T-helper 2 cell treated with Interferon-gamma antibody and Interleukin-4, amounts not matched to agents 5 μg/mL and 100 μg/mL, for 36 hours (primary cell): Measurements from ENCODE around the gene WWTR1.

Experiments used
- DNase-seq: peaks from one replicate; pipeline ENCODE4 v3.0.0; 2021; ENCODE audit warnings: low spot score
- H3K27ac Mint-ChIP-seq: one replicate; pipeline ENCODE4 v1.8.0; 2021; ENCODE audit warnings: mild to moderate bottlenecking, mixed read lengths
- H3K27me3 Mint-ChIP-seq: one replicate; pipeline ENCODE4 v1.8.0; 2021; ENCODE audit warnings: low read depth, mixed read lengths
- H3K36me3 Mint-ChIP-seq: one replicate; pipeline ENCODE4 v1.8.0; 2021; ENCODE audit warnings: low read depth, mixed read lengths
- H3K4me1 Mint-ChIP-seq: one replicate; pipeline ENCODE4 v1.8.0; 2021; ENCODE audit warnings: low read depth, mixed read lengths
- H3K4me3 Mint-ChIP-seq: one replicate; pipeline ENCODE4 v1.8.0; 2022; ENCODE audit warnings: mild to moderate bottlenecking, moderate library complexity, mixed read lengths
- H3K9me3 Mint-ChIP-seq: one replicate; pipeline ENCODE4 v1.8.0; 2021; ENCODE audit warnings: mixed read lengths

WWTR1 gene

GRCh38 chr3:149604125-149604875 is 53.5 kb downstream of the WWTR1 start:
- peaks cover 11% of the 10 kb centered on the region for H3K27me3 Mint-ChIP-seq
- H3K36me3 Mint-ChIP-seq = no peaks in the 10 kb centered on the region
- no peaks in the 10 kb centered on the region for H3K9me3 Mint-ChIP-seq
- no peak for DNase-seq
- H3K4me3 Mint-ChIP-seq = no peak overlapping the region
- H3K4me1 Mint-ChIP-seq = no peaks in the 10 kb centered on the region
- no peak overlapping the region for H3K27ac Mint-ChIP-seq

GRCh38 chr3:149603126-149604074 is 54.4 kb downstream of the WWTR1 start:
- no peak overlapping the region for H3K27ac Mint-ChIP-seq
- no peak overlapping the region for H3K4me3 Mint-ChIP-seq
- H3K27me3 Mint-ChIP-seq = peaks cover 14% of the 10 kb centered on the region
- no peaks in the 10 kb centered on the region for H3K9me3 Mint-ChIP-seq
- H3K36me3 Mint-ChIP-seq = no peaks in the 10 kb centered on the region
- H3K4me1 Mint-ChIP-seq = no peaks in the 10 kb centered on the region
- DNase-seq = no peak

- Mint-ChIP-seq H3K27ac (no peak overlapping the region), H3K4me3 (no peak overlapping the region), H3K27me3 (peaks cover 14% of the 10 kb centered on the region), H3K9me3 (no peaks in the 10 kb centered on the region), H3K36me3 (no peaks in the 10 kb centered on the region), H3K4me1 (no peaks in the 10 kb centered on the region)
- no peak for DNase-seq
Observed at GRCh38 chr3:149600634-149601033, 57.2 kb downstream of the WWTR1 start.

- H3K27me3 Mint-ChIP-seq = peaks cover 14% of the 10 kb centered on the region
- no peaks in the 10 kb centered on the region for H3K36me3 Mint-ChIP-seq
- DNase-seq = no peak
- H3K9me3 Mint-ChIP-seq = no peaks in the 10 kb centered on the region
- H3K4me3 Mint-ChIP-seq = no peak overlapping the region
- no peaks in the 10 kb centered on the region for H3K4me1 Mint-ChIP-seq
- no peak overlapping the region for H3K27ac Mint-ChIP-seq
Observed at GRCh38 chr3:149599236-149599635, 58.6 kb downstream of the WWTR1 start.

GRCh38 chr3:149596134-149596770 is 61.6 kb downstream of the WWTR1 start:
- Mint-ChIP-seq H3K9me3 (no peaks in the 10 kb centered on the region), H3K4me1 (no peaks in the 10 kb centered on the region), H3K27ac (no peak overlapping the region), H3K4me3 (no peak overlapping the region), H3K36me3 (no peaks in the 10 kb centered on the region), H3K27me3 (peaks cover 9% of the 10 kb centered on the region)
- no peak for DNase-seq

GRCh38 chr3:149593418-149594160 is 64.2 kb downstream of the WWTR1 start:
- no peak for DNase-seq
- H3K27me3 Mint-ChIP-seq = peaks cover 15% of the 10 kb centered on the region
- H3K4me1 Mint-ChIP-seq = peaks cover 2% of the 10 kb centered on the region
- no peaks in the 10 kb centered on the region for H3K36me3 Mint-ChIP-seq
- no peak overlapping the region for H3K27ac Mint-ChIP-seq
- H3K9me3 Mint-ChIP-seq = no peaks in the 10 kb centered on the region
- no peak overlapping the region for H3K4me3 Mint-ChIP-seq

GRCh38 chr3:149592758-149593240 is 65.0 kb downstream of the WWTR1 start:
- no peaks in the 10 kb centered on the region for H3K36me3 Mint-ChIP-seq
- H3K4me3 Mint-ChIP-seq = no peak overlapping the region
- H3K27ac Mint-ChIP-seq = no peak overlapping the region
- H3K4me1 Mint-ChIP-seq = peaks cover 2% of the 10 kb centered on the region
- H3K27me3 Mint-ChIP-seq = peaks cover 18% of the 10 kb centered on the region
- no peak for DNase-seq
- no peaks in the 10 kb centered on the region for H3K9me3 Mint-ChIP-seq

- no peak overlapping the region for H3K4me3 Mint-ChIP-seq
- H3K4me1 Mint-ChIP-seq = peaks cover 2% of the 10 kb centered on the region
- peaks cover 33% of the 10 kb centered on the region for H3K27me3 Mint-ChIP-seq
- no peaks in the 10 kb centered on the region for H3K36me3 Mint-ChIP-seq
- no peaks in the 10 kb centered on the region for H3K9me3 Mint-ChIP-seq
- H3K27ac Mint-ChIP-seq = no peak overlapping the region
- DNase-seq = no peak
Observed at GRCh38 chr3:149590691-149591441, 67.0 kb downstream of the WWTR1 start.

- Mint-ChIP-seq H3K4me3 (no peak overlapping the region), H3K4me1 (peaks cover 4% of the 10 kb centered on the region), H3K36me3 (no peaks in the 10 kb centered on the region), H3K9me3 (no peaks in the 10 kb centered on the region), H3K27me3 (peaks cover 40% of the 10 kb centered on the region), H3K27ac (no peak overlapping the region)
- no peak for DNase-seq
Observed at GRCh38 chr3:149589332-149589731, 68.5 kb downstream of the WWTR1 start.

GRCh38 chr3:149588909-149589308 is 68.9 kb downstream of the WWTR1 start:
- H3K4me1 Mint-ChIP-seq = peaks cover 4% of the 10 kb centered on the region
- no peaks in the 10 kb centered on the region for H3K36me3 Mint-ChIP-seq
- H3K27ac Mint-ChIP-seq = no peak overlapping the region
- peaks cover 45% of the 10 kb centered on the region for H3K27me3 Mint-ChIP-seq
- no peaks in the 10 kb centered on the region for H3K9me3 Mint-ChIP-seq
- no peak overlapping the region for H3K4me3 Mint-ChIP-seq
- DNase-seq = no peak

GRCh38 chr3:149587383-149587782 is 70.4 kb downstream of the WWTR1 start:
- Mint-ChIP-seq H3K36me3 (no peaks in the 10 kb centered on the region), H3K4me1 (peaks cover 4% of the 10 kb centered on the region), H3K4me3 (no peak overlapping the region), H3K27me3 (peaks cover 45% of the 10 kb centered on the region), H3K9me3 (no peaks in the 10 kb centered on the region), H3K27ac (no peak overlapping the region)
- no peak for DNase-seq

GRCh38 chr3:149586871-149587270 is 71.0 kb downstream of the WWTR1 start:
- DNase-seq = no peak
- H3K4me3 Mint-ChIP-seq = no peak overlapping the region
- H3K4me1 Mint-ChIP-seq = peaks cover 4% of the 10 kb centered on the region
- no peaks in the 10 kb centered on the region for H3K9me3 Mint-ChIP-seq
- H3K36me3 Mint-ChIP-seq = no peaks in the 10 kb centered on the region
- H3K27ac Mint-ChIP-seq = no peak overlapping the region
- peaks cover 44% of the 10 kb centered on the region for H3K27me3 Mint-ChIP-seq

GRCh38 chr3:149585401-149585726 is 72.5 kb downstream of the WWTR1 start:
- no peaks in the 10 kb centered on the region for H3K36me3 Mint-ChIP-seq
- H3K27ac Mint-ChIP-seq = no peak overlapping the region
- no peaks in the 10 kb centered on the region for H3K9me3 Mint-ChIP-seq
- DNase-seq = no peak
- H3K27me3 Mint-ChIP-seq = peaks cover 37% of the 10 kb centered on the region
- H3K4me1 Mint-ChIP-seq = peaks cover 13% of the 10 kb centered on the region
- H3K4me3 Mint-ChIP-seq = no peak overlapping the region
